NCI-H524 (cell line): ENCODE measurements around the gene NELFB.

Source experiments
- DNase-seq, 2 experiments: peaks; one replicate each; lab custom pipeline; 2025; lab: John Stamatoyannopoulos, UW

Gene NELFB

GRCh38 chr9:137314561-137315560 lies 59.7 kb downstream of the NELFB start:
- no peak for DNase-seq

- no peak for DNase-seq
These were observed 60.5 kb downstream of the NELFB start for GRCh38 chr9:137315581-137316011.

GRCh38 chr9:137316012-137316981 lies 61.2 kb downstream of the NELFB start:
- no peak for DNase-seq

GRCh38 chr9:137317021-137317717 lies 62.0 kb downstream of the NELFB start:
- no peak for DNase-seq

GRCh38 chr9:137317718-137318511 lies 62.8 kb downstream of the NELFB start:
- DNase-seq = no peak

GRCh38 chr9:137318602-137319001 lies 63.5 kb downstream of the NELFB start:
- DNase-seq = no peak

- DNase-seq = no peak
These were observed 64.0 kb downstream of the NELFB start for GRCh38 chr9:137319011-137319738.

GRCh38 chr9:137319739-137320551 lies 64.8 kb downstream of the NELFB start:
- DNase-seq = no peak

- no peak for DNase-seq
These were observed 65.6 kb downstream of the NELFB start for GRCh38 chr9:137320555-137321384.

GRCh38 chr9:137321726-137322361 lies 66.7 kb downstream of the NELFB start:
- DNase-seq = no peak
